Measurements from ENCODE around the gene RAVER1. TPM values are rescaled to one million over a fixed set of nuclear protein-coding genes. Genes with fewer than 3 reads are reported as not detected.

RAVER1 gene
- total and polyA plus RNA-seq, 2 of the 13 experiments (the other 11 are each of a cell fraction or from before 2014, with no cell fraction given) = 3.6 to 7.9 TPM

- TF ChIP-seq ZNF503 (CRISPR knock-in tag; IDR thresholded peaks at IDR 0.05) (peak; percentile 53; the same call in 1 of the 2 replicates), POLR2A (IDR thresholded peaks at IDR 0.05; ENCODE audit: insufficient read depth in 1 of 2, low read depth in 2 of 2, low read length in 2 of 2) (peak in 1 of 2 experiments; percentile 15; a peak in 1 of 4 replicates), HNRNPL (IDR thresholded peaks at IDR 0.05; ENCODE audit: low read depth, low read length) (0 out of 2 replicates have a peak, but pooled peaks have one; percentile 63), DZIP1 (CRISPR knock-in tag; IDR thresholded peaks at IDR 0.05) (no peak), FOXA3 (CRISPR knock-in tag; IDR thresholded peaks at IDR 0.05) (no peak), FOXJ3 (CRISPR knock-in tag; IDR thresholded peaks at IDR 0.05; ENCODE audit: borderline replicate concordance) (no peak), NR2F1 (CRISPR knock-in tag; IDR thresholded peaks at IDR 0.05) (0 out of 4 replicates have a peak, but pooled peaks of 1 of the 2 experiments have one; percentile 33), SALL1 (CRISPR knock-in tag; IDR thresholded peaks at IDR 0.05) (peak; percentile 51), UBTF (CRISPR knock-in tag; IDR thresholded peaks at IDR 0.05) (peak; percentile 50), ATRX (CRISPR knock-in tag; IDR thresholded peaks at IDR 0.05; ENCODE audit: borderline replicate concordance) (no peak), MED8 (CRISPR knock-in tag; IDR thresholded peaks at IDR 0.05; ENCODE audit: insufficient replicate concordance) (peak; percentile 15), MAX (IDR thresholded peaks at IDR 0.05) (peak; percentile 76), MLX (CRISPR knock-in tag; IDR thresholded peaks at IDR 0.05) (no peak), KLF16 (CRISPR knock-in tag; IDR thresholded peaks at IDR 0.05) (0 out of 4 replicates have a peak, but pooled peaks of 1 of the 2 experiments have one; percentile 33), ZNF510 (CRISPR knock-in tag; IDR thresholded peaks at IDR 0.05; ENCODE audit: low read depth) (no peak), ERF (CRISPR knock-in tag; IDR thresholded peaks at IDR 0.05) (peak; percentile 54; the same call in 1 of the 2 replicates), TFDP2 (CRISPR knock-in tag; IDR thresholded peaks at IDR 0.05) (peak; percentile 24; the same call in 1 of the 2 replicates), BHLHE40 (IDR thresholded peaks at IDR 0.05; ENCODE audit: low read length) (no peak), SRY (CRISPR knock-in tag; IDR thresholded peaks at IDR 0.05) (peak; percentile 71; the same call in 1 of the 2 replicates)
These were observed 46.3 kb downstream of the RAVER1 start, which contains the start of gene ICAM4 (continued) for GRCh38 chr19:10286803-10287737.

Data from HepG2 (cell line).